Right hindlimb (tissue), 1 donor: ENCODE results near the gene AGAP5.
"Not testable (repeated sequence)": the region's sequence is repeated elsewhere in the genome, so short reads cannot be mapped to it uniquely, and the experiment has no call there.

Experiments used
- DNase-seq: peaks from one replicate; pipeline ENCODE4 v3.0.0-alpha.2; 2018

AGAP5 gene

GRCh38 chr10:73697675-73698159, at the start of gene AGAP5:
AGAP5 (minus strand) TSS chr10:73698109; CDS start chr10:73697755, 354 bp downstream.
- not testable (repeated sequence) for DNase-seq

- no peak for DNase-seq
These were observed 48.8 kb upstream of the AGAP5 start for GRCh38 chr10:73746721-73747120.

GRCh38 chr10:73744664-73744975, 46.7 kb upstream of the AGAP5 start:
- no peak for DNase-seq

- peak; percentile 98 for DNase-seq
These were observed 46.2 kb upstream of the AGAP5 start, which contains the start of gene SEC24C for GRCh38 chr10:73743905-73744663. SEC24C (plus strand) TSS chr10:73744372; CDS start chr10:73746833, 2,461 bp downstream.

- DNase-seq = no peak
These were observed 45.5 kb upstream of the AGAP5 start for GRCh38 chr10:73743327-73743904.

GRCh38 chr10:73742454-73742734, 44.5 kb upstream of the AGAP5 start:
- no peak for DNase-seq

GRCh38 chr10:73740501-73741254, 42.8 kb upstream of the AGAP5 start:
- not testable (repeated sequence) for DNase-seq

- DNase-seq = no peak
These were observed 36.9 kb upstream of the AGAP5 start for GRCh38 chr10:73734796-73735305.

- DNase-seq = no peak
These were observed 36.3 kb upstream of the AGAP5 start for GRCh38 chr10:73734028-73734720.

GRCh38 chr10:73732931-73733623, 35.2 kb upstream of the AGAP5 start:
- DNase-seq = no peak

- DNase-seq = no peak
These were observed 34.5 kb upstream of the AGAP5 start for GRCh38 chr10:73732426-73732825.

- no peak for DNase-seq
These were observed 33.9 kb upstream of the AGAP5 start for GRCh38 chr10:73731588-73732375.

GRCh38 chr10:73730153-73730906, 32.4 kb upstream of the AGAP5 start:
- peak; percentile 95 for DNase-seq

GRCh38 chr10:73729781-73730152, 31.9 kb upstream of the AGAP5 start:
- not testable (repeated sequence) for DNase-seq

GRCh38 chr10:73723516-73723915, 25.6 kb upstream of the AGAP5 start:
- no peak for DNase-seq

GRCh38 chr10:73720561-73720960, 22.7 kb upstream of the AGAP5 start:
- DNase-seq = not testable (repeated sequence)

- no peak for DNase-seq
These were observed 19.6 kb upstream of the AGAP5 start for GRCh38 chr10:73717556-73717955.

GRCh38 chr10:73716251-73716650, 18.3 kb upstream of the AGAP5 start:
- DNase-seq = no peak

- not testable (repeated sequence) for DNase-seq
These were observed 17.6 kb upstream of the AGAP5 start for GRCh38 chr10:73715179-73716156.

GRCh38 chr10:73714483-73714882, 16.6 kb upstream of the AGAP5 start:
- not testable (repeated sequence) for DNase-seq
